Measurements from ENCODE around the gene AUP1.
"Not testable (repeated sequence)": the region's sequence is repeated elsewhere in the genome, so short reads cannot be mapped to it uniquely, and the experiment has no call there.

AUP1 gene

GRCh38 chr2:74495440-74495839 is 34.1 kb downstream of the AUP1 start:
- no peak for DNase-seq

GRCh38 chr2:74493546-74493945 is 36.0 kb downstream of the AUP1 start:
- DNase-seq, result no peak

GRCh38 chr2:74491648-74492544 is 37.6 kb downstream of the AUP1 start:
- no peak for DNase-seq

GRCh38 chr2:74489906-74490305 is 39.6 kb downstream of the AUP1 start:
- DNase-seq, result no peak

GRCh38 chr2:74488643-74489481 is 40.6 kb downstream of the AUP1 start:
- no peak for DNase-seq

- DNase-seq, result no peak
Observed at GRCh38 chr2:74486141-74486540, 43.4 kb downstream of the AUP1 start.

GRCh38 chr2:74483675-74484164 is 45.8 kb downstream of the AUP1 start:
- DNase-seq, result not testable (repeated sequence)

- peak; percentile 95 for DNase-seq
Observed at GRCh38 chr2:74482801-74483674, 46.5 kb downstream of the AUP1 start, which contains the start of the genes CCDC142 and TTC31. TSS of gene CCDC142 (minus strand) at chr2:74482998. CDS start at chr2:74482837, 161 bp downstream. TSS of gene TTC31 (plus strand) at chr2:74483081. CDS start at chr2:74483096, 15 bp downstream.

- peak; percentile 69 for DNase-seq
Observed at GRCh38 chr2:74481961-74482800, 47.3 kb downstream of the AUP1 start.

- no peak for DNase-seq
Observed at GRCh38 chr2:74481431-74481830, 48.1 kb downstream of the AUP1 start.
